ENCODE data around the gene LMF1.
A peak's percentile ranks its signal among the peaks of the same experiment; 100 is the strongest.

LMF1 gene

GRCh38 chr16:1002399-1003166 is 31.8 kb upstream of the LMF1 start:
- no peak for TF ChIP-seq CTCF (IDR thresholded peaks at IDR 0.05; ENCODE audit: low read depth, low read length)
- DNase-seq (ENCODE audit: low read depth in 2 of 2) = peak; percentile 83 to 84
- H3K4me3 ChIP-seq (replicated peaks in 1 of 2; ENCODE audit: low read depth in 2 of 2, low read length in 2 of 2) = no peak overlapping the region

GRCh38 chr16:1001096-1001495 is 30.3 kb upstream of the LMF1 start:
- DNase-seq (ENCODE audit: low read depth in 2 of 2) = no peak
- TF ChIP-seq CTCF (IDR thresholded peaks at IDR 0.05; ENCODE audit: low read depth, low read length) = no peak

GRCh38 chr16:1000608-1001007 is 29.8 kb upstream of the LMF1 start:
- TF ChIP-seq CTCF (IDR thresholded peaks at IDR 0.05; ENCODE audit: low read depth, low read length) = no peak
- no peak for DNase-seq (ENCODE audit: low read depth in 2 of 2)
- H3K4me3 ChIP-seq (replicated peaks in 1 of 2; ENCODE audit: low read depth in 2 of 2, low read length in 2 of 2) = no peak overlapping the region

More at GRCh38 chr16:1001096-1001495, 30.3 kb upstream of the LMF1 start:
- no peak overlapping the region for H3K4me3 ChIP-seq (replicated peaks in 1 of 2; ENCODE audit: low read depth in 2 of 2, low read length in 2 of 2)

- no peak for TF ChIP-seq CTCF (IDR thresholded peaks at IDR 0.05; ENCODE audit: low read depth, low read length)
- H3K4me3 ChIP-seq (replicated peaks in 1 of 2; ENCODE audit: low read depth in 2 of 2, low read length in 2 of 2) = no peak overlapping the region
- no peak for DNase-seq (ENCODE audit: low read depth in 2 of 2)
These were observed 28.9 kb upstream of the LMF1 start for GRCh38 chr16:999677-1000076.

- TF ChIP-seq CTCF (IDR thresholded peaks at IDR 0.05; ENCODE audit: low read depth, low read length) = no peak
- no peak for DNase-seq (ENCODE audit: low read depth in 2 of 2)
- no peak overlapping the region for H3K4me3 ChIP-seq (replicated peaks in 1 of 2; ENCODE audit: low read depth in 2 of 2, low read length in 2 of 2)
These were observed 27.8 kb upstream of the LMF1 start for GRCh38 chr16:998615-999014.

GRCh38 chr16:998211-998610 is 27.4 kb upstream of the LMF1 start:
- H3K4me3 ChIP-seq (replicated peaks in 1 of 2; ENCODE audit: low read depth in 2 of 2, low read length in 2 of 2) = no peak overlapping the region
- no peak for DNase-seq (ENCODE audit: low read depth in 2 of 2)
- no peak for TF ChIP-seq CTCF (IDR thresholded peaks at IDR 0.05; ENCODE audit: low read depth, low read length)
